NCI-H1930 (cell line): ENCODE results near the gene SLC25A43.
"Not testable (repeated sequence)": the region's sequence is repeated elsewhere in the genome, so short reads cannot be mapped to it uniquely, and the experiment has no call there.

Source experiments
- DNase-seq, 2 experiments: peaks; one replicate each; lab custom pipeline; 2025; lab: John Stamatoyannopoulos, UW

Gene SLC25A43

GRCh38 chrX:119407681-119408080 lies 8.5 kb downstream of the SLC25A43 start:
- DNase-seq: no peak

- no peak for DNase-seq
These were observed 11.1 kb downstream of the SLC25A43 start for GRCh38 chrX:119410027-119410819.

DNA sequence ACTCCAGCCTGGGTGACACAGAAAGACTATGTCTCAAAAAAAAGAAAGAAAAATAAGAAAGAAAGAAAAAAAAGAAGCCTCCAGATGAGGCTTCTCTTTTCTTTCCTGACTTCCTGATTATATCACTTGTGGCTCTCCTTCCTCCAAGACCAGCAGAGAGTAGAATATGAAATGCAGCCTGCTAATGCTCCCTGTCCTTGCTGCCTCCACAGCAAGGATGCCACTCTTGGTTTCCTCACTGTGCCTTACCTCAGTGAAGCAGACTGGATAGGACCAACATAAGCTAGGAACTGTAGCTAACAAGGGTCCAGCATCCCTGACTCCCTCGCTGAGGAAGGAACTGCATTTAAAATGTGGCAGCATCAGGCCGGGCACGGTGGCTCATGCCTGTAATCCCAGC lies 11.7 kb downstream of the SLC25A43 start:
- no peak for DNase-seq

- DNase-seq: no peak
These were observed 12.8 kb downstream of the SLC25A43 start for GRCh38 chrX:119411959-119412358.

- DNase-seq: no peak
These were observed 18.2 kb downstream of the SLC25A43 start for GRCh38 chrX:119417376-119417775.

DNA sequence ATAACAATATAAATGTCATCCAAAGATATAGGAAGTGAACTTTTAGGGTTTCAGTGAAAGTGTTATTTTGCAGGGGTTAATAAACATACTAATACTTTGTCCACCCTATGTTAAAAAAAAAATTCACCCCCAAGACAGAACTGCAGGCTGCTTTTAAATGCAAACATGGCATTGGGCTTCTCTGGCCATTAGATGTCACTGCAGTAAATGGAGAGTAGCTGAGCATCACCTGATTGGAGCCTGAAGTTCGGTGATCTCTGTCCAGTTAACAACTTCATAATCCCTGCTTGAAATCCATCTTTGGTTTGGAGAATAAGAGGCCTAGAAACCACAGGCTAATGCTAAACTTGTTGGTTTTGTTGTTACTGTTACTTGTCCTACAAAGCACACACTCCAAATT lies 18.7 kb downstream of the SLC25A43 start:
- no peak for DNase-seq

GRCh38 chrX:119419146-119419545 lies 20.0 kb downstream of the SLC25A43 start:
- no peak for DNase-seq

DNA sequence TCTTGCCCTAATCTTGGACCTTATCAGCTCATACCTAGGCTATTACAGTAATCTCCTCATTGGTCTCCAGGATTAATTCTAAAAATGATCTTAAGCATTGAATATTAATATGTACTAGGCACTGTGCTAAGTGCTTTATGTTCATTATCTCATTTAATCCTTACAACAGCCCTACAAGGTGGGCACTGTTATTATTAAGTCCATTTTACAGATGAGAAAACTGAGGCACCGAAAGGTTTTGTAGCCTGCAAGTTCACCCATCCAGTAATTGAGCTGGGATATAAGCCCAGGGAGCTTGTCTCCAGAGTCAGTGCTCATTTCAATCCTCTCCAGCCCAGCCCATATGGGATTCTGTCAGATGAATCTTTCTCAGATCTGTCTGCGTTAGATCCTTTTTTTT lies 20.8 kb downstream of the SLC25A43 start:
- DNase-seq: no peak

DNA sequence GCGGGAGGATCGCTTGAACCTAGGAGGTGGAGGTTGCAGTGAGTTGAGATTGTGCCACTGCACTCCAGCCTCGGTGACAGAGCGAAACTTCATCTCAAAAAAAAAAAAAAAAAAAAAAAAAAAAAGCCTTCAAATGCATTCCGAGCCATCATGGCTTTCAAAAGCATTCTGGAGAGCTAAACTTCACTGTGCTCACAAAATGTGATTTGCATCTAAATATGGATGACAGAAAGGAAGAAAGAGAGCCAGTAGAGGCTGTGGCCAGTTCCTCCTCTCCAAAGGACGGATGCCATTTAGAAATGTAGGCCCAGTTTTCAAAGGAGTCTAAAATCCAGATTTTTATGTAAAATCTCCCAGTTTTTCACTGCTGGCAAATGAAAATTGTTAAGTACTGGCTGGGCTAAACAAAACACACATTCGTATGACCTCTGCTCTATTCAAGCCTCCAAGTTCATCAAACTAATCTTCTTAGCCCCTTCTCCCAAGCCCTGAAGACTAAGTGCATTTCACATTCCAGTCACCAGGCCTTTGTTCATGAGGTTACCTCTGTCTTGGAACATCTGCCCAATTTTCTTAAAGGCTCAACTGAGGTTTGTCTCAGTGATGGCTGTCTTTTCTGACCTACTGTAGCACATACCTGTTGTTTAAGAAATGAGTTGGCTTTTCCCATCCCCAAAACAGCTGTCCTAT lies 22.0 kb downstream of the SLC25A43 start:
- no peak for DNase-seq

- no peak for DNase-seq
These were observed 24.5 kb downstream of the SLC25A43 start for GRCh38 chrX:119423631-119424030.

DNA sequence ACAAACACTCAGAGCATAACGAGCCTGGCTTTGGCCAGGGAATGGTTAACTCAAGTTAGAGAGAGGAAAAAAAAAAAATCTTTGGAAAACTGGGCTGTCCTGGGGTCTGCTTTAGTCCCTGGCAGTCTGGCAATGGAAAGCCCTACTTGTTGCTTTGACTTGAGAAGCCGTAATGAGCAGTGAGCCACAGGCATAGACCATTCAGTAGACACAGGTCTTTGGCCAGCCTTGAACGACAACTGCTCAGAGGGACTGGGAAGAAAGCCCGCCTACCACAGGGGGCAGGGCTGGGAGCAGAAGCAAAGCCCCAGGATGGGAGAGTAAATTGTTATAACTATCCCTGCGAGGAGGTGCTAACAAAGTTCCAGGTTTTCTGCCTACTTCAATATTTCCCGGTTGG lies 25.9 kb downstream of the SLC25A43 start:
- no peak for DNase-seq

- no peak for DNase-seq
These were observed 28.1 kb downstream of the SLC25A43 start for GRCh38 chrX:119427024-119427794.

DNA sequence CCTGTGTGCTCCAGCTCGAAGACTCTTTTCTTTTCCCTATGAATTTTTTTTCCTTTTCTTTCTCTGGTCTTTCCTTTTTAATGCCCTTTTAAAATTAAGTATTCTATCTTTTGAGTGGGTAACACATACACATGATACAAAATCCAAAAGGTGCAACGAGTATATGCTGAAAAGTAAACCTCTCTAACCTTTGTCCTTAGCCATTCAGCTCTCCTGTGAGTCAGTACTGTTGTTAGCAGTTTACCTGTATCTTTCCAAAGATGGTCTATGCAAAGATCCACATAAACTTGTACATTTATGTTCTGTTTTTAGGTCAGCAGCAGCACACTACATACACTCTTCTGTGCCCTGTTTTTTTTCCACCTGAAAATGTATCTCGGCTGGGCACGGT lies 28.7 kb downstream of the SLC25A43 start:
- no peak for DNase-seq

- no peak for DNase-seq
These were observed 30.3 kb downstream of the SLC25A43 start for GRCh38 chrX:119429471-119429870.

- DNase-seq: not testable (repeated sequence)
These were observed 42.2 kb downstream of the SLC25A43 start for GRCh38 chrX:119441295-119441694.

DNA sequence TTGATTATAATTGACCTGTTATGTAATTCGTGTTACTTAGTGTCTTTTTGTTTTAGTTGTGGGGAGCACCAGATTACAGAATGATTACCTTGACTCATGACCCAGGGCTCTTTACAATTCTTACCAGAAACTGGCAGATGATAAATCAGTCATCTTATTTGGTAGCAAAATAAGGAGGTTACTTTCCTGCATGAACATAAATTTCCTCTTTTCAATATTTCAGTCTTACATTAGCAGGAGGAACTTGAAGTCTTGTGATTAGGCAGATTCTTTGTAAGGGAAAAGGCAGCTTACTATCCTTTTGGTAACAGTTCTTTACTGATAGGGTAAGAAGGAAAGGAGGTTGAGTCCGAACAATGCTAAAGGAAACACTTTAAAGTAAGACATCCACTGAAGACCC lies 43.1 kb downstream of the SLC25A43 start:
- DNase-seq: no peak

- DNase-seq: no peak
These were observed 54.1 kb downstream of the SLC25A43 start for GRCh38 chrX:119453202-119453601.

DNA sequence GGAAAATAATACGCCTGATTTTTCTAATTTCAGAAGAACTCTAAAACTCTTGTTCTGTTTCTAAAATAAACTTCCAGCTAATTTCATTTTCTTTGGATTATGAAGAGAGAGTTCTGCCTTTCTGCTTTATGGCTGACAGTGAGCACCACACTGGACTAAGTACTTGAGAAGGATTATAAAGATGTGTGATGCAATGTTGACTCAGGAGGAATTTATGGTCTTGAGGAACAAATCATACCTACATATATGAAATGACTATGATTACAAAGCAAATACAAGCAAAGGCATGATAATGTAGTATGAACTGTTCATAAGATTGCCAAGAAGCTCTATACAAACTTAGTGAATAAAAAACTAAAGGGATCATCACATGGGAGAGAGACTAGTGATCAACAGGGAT lies 56.1 kb downstream of the SLC25A43 start:
- no peak for DNase-seq

- DNase-seq: no peak
These were observed 60.0 kb downstream of the SLC25A43 start for GRCh38 chrX:119459181-119459580.

- DNase-seq: no peak
These were observed 66.4 kb downstream of the SLC25A43 start for GRCh38 chrX:119465555-119465954.

- DNase-seq: no peak
These were observed 67.8 kb downstream of the SLC25A43 start for GRCh38 chrX:119466970-119467369.

DNA sequence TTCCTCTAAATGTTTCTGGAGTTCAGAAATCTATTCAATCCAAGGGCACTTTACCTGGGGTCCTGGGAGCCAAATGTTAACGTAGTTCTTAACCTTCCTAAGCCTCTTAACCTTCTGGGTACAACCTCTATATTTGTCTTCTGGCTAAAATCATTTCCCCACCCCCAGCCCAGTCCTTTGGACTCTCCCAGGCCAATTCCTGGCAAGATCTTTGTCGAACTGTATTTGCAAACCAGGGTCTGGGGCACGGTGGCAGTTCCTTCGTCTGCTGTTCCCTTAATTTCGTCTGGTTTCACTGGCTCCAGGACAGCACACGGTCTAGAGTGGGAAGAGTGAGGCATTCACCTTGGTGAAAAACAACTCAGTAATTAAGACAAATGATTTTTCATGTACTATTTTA lies 68.3 kb downstream of the SLC25A43 start:
- no peak for DNase-seq
